GM21723 (cell line): Measurements from ENCODE around the gene TAS2R16.
"Not testable (repeated sequence)": the region's sequence is repeated elsewhere in the genome, so short reads cannot be mapped to it uniquely, and the experiment has no call there.

Experiments
- ATAC-seq: cut with Tn5 transposase; IDR thresholded peaks from one replicate; pipeline ENCODE4 v1.9.1; 2021; ENCODE audit warnings: mild to moderate bottlenecking, moderate library complexity; ENCODE audit not compliant: unreplicated experiment

The TAS2R16 gene

DNA sequence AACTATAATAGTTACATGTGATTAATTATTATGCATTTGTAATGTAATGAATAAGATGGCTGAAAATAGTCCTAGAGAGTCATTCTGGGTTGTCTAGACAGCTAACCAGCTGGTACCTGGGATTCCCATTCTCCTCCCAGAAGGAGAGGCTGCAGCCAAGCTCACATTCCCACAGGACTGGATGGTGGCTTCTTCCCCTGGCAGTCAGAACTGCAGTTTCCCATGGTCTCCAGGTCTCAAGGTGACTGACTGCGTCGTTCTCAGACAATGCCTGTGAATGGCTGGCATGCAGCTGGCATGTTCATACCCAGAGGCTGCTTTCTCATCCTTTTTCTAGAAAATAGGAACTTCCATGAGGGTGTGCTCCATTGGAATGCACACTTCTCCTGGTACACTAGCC, 21.3 kb downstream of the TAS2R16 start:
- ATAC-seq, result no peak

DNA sequence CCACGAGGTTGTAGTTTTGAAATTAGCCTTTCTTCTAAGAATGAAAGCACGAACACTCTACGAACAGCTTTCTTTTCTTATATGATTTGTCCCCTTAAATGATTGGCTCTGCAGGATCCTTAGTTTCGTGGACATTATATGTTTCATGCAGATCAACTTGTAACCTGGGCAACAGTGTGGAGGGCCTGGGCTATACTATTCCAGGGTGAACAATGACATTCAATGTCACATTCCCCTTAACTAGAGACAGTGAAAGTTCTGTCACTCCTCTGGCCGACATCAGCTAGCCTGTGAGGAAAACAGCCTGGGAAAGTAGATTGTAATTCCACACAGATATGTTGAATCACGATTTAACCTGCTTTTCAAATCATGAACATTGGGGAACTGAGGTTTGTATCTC, 23.4 kb downstream of the TAS2R16 start:
- no peak for ATAC-seq

DNA sequence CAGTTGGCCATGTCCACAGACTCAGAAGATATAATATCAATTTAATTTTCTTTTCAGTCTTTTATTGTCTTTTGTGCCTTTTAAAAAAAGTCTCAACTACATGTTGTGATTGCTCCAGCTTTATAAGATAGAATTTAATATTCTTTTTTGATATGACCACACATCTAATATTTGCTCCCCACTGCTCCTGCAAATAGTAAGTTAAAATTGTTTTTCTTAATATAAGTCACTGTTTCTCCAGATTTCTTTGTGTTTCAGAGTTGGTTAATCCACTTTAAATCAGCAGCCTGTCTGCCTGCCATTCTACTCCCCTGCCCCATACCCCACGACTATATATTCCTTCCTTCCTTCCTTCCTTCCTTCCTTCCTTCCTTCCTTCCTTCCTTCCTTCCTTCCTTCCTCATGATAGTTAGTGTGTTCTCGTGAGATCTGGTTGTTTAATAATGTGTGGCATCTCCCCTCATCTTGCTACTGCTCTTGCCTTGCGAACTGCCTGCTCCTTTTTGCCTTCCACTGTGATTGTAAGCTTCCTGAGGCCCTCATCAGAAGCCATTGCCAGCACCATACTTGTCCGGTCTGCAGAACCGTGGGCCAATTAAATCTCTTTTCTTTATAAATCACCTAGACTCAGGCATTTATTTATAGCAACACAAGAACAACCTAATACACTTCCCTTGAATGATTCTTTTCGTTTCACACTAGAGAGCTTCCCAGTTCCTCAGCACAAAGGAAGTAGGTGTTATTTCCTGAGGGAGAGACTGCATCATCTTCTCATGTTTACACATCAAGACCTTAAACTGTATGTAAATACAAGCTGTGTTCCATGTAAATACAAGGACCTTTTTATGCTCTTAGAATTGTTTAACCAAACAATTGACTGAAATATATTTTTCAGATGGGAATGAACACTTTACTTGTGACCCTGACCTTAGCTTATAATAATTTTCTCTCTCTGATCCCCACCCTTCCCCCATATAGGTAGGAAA, 24.5 kb downstream of the TAS2R16 start:
- no peak for ATAC-seq

DNA sequence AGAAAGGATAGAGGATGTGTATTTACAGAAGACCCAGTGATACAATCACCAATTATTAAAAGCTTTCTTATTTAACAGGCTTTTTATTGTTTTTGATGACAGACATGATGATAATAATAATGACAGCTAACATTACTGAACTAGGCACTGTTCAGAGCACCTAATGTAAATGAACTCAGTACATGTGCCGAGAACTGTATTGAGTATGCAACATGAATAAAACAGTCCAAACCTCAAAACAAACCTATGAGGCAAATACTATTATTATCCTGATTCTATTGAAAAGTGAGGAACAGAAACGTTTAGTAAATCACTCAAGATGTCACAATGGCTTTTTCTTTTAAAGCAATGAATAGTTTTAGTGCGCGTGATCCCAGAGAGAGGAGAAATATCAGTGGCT, 27.1 kb downstream of the TAS2R16 start:
- no peak for ATAC-seq

DNA sequence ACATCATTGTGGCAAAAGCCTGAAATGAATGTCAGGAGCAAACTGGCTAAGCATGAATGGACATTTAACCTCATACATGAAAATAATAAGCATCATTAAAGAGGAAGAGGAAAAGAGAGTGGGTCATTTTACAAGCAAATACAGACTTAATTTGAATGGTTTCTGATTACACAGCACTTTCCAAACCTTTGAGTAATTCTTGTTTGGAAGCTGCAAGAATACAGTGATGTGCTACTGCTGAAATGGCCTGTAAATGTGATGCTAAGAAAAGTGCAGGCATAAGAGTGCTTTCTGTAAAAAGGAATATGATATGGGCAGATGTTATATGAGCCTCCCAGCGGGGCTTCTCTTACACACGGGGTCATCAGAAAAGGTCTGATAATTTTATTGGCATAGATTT, 30.2 kb downstream of the TAS2R16 start:
- no peak for ATAC-seq

DNA sequence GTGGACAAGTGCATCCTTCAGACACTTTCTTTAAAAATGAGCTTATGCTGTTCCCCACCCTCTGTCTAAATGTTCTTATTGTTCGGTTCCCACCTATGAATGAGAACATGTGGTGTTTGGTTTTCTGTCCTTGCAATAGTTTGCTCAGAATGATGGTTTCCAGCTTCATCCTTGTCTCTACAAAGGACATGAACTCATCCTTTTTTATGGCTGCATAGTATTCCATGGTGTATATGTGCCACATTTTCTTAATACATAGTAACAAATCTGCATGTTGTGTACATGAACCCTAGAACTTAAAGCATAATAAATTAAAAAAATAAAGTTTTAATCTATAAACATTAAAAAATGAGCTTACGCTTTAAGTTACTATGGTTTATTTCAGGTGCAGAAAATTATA, 41.8 kb downstream of the TAS2R16 start:
- not testable (repeated sequence) for ATAC-seq

DNA sequence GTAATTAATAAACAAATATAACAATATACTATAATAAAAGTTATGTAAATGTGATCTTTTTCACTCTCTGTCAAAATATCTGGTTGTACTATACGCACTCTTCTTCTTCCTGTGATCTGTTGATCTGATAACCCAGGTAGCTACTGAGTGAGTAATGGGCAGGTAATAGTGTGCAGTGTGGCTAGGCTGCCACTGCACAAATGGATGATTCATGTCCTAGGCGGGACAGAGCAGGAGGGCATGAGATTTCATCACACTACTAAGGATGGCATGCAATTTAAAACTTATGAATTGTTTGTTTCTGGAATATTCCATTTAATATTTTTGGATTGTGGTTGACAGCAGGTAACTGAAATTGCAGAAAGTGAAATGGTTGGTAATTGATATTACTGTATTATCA, 44.5 kb downstream of the TAS2R16 start:
- ATAC-seq, result no peak

DNA sequence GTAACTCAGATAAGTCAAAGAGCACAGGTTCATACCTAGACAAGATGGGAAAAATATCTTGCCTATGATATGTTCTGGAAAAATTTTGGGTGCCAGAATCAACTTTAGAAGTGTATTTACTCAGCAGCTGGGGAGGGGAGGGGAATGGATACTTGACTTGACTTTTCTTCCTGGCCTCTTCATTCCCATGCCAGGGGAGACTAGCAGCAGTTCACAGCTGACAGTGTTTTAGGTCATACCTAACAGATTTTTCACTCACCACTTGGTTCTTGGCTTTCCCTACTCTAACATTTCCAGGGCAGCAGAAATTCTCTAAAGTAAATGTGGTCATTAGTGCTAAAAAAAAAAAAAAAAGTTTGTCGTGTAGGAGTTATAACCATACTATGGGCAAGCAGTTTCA, 46.3 kb downstream of the TAS2R16 start:
- ATAC-seq, result no peak
